Stimulated activated CD4-positive, alpha-beta T cell treated with anti-CD3 and anti-CD28 coated beads, TNF-alpha, amount 100 ng/mL, for 48 hours (primary cell): ENCODE data around the gene TBCC.

ENCODE experiments used
- DNase-seq, 3 donors: peaks; one replicate each; pipeline ENCODE4 v3.0.0-alpha.2; 2020; ENCODE audit warnings: low read depth in 3 of 3

Gene TBCC

DNA sequence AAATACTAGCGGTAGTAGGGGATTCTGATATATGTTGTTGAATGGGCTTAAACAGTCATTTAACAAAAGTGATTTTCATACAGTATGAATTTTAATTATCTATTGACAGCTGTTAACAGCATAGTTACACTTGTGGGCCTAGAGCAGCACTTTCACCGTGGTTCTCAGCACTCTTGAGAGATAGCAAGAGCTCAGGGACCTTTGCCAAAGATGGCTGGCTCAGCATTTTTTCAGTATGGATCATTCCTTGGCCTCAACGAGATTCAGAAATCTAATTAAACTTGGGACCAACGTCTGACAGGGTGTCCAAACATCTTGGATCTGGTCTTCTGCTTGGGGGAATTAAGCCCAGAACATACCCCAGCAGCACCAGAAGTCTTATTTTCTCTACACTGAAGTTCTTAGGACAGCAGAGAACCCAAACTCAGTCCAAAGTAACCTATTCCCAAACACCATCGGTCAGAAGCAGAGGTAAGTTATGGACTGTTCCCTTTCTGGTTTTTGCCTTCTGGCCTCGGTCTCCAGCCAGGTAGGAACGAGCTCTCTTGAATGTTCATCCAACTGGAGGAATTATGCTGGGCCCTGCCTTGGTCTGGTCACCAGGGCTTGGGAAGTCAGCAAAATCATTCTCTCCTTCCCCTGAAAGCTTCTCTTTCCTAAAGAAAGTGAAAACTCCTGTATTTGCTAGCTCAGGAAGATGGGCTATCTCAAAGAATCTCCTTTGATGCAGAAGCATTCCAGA, 49.2 kb downstream of the TBCC start:
- DNase-seq, result no peak

DNA sequence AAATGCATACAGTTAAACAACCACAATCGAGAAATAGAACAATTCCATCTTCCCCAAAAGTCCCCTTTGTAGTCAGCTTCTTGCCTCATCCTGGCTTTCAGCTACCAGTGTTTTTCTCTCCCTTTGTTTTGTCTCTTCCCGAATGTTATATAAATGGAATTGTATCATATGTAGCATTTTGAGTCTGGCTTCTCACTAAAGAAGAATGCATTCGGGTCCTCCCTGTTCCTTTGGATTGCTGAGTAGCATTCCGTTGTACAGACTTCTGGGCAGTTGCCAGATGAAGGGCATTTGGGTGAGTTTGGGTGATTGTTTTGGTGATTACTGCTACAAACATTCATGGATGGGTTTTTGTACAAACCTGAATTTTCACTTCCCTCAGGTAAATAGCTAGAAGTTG, 51.3 kb downstream of the TBCC start:
- DNase-seq, result no peak
